ENCODE data around the gene PDK4.
"Not testable (repeated sequence)": the region's sequence is repeated elsewhere in the genome, so short reads cannot be mapped to it uniquely, and the experiment has no call there.

The PDK4 gene

GRCh38 chr7:95569720-95570119 lies 26.6 kb downstream of the PDK4 start:
- DNase-seq (ENCODE audit: low read depth): no peak

- DNase-seq (ENCODE audit: low read depth): no peak
These were observed 35.6 kb downstream of the PDK4 start for GRCh38 chr7:95560674-95561073.

DNA sequence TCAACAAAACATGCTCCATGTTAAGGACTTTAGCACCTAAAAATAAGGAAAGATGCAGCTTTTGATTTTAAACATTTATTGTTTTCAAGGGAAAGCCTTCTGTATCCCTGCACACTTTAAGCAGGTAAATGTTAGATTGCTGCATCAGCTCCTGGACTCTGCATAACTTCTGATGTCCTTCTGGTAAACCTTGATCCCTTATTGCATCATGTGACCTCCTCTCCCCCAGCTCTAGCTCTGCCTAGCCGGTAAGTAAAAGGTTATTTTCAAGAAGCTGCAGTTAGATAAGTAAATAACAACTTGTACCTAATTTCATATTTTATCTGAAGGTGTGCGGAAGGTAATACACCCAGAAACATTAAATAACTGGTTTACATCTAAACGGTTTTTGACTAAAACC lies 37.5 kb downstream of the PDK4 start:
- DNase-seq (ENCODE audit: low read depth): no peak

DNA sequence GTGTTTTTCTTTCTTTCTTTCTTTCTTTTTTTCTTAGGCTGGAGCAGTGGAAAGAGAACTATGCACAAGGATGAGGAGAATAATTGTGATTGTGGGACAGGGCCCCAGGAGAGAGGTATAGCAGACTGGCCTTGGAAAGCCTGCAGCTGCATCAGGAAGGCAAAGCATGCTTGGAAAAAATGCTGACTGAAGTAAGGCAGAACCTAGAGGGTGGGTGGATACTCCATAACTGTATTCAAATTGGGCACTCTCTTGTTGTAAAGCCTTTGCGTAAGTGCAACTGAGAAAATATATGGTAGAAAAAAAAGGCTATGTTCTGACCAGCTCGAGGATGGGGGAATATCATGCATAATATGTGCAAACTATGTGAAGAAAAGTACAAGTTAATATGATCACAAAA lies 39.5 kb downstream of the PDK4 start:
- no peak for DNase-seq (ENCODE audit: low read depth)

GRCh38 chr7:95553939-95554338 lies 42.4 kb downstream of the PDK4 start:
- DNase-seq (ENCODE audit: low read depth): no peak

- DNase-seq (ENCODE audit: low read depth): not testable (repeated sequence)
These were observed 44.0 kb downstream of the PDK4 start for GRCh38 chr7:95552010-95552926.

GRCh38 chr7:95550546-95550945 lies 45.8 kb downstream of the PDK4 start:
- no peak for DNase-seq (ENCODE audit: low read depth)

DNA sequence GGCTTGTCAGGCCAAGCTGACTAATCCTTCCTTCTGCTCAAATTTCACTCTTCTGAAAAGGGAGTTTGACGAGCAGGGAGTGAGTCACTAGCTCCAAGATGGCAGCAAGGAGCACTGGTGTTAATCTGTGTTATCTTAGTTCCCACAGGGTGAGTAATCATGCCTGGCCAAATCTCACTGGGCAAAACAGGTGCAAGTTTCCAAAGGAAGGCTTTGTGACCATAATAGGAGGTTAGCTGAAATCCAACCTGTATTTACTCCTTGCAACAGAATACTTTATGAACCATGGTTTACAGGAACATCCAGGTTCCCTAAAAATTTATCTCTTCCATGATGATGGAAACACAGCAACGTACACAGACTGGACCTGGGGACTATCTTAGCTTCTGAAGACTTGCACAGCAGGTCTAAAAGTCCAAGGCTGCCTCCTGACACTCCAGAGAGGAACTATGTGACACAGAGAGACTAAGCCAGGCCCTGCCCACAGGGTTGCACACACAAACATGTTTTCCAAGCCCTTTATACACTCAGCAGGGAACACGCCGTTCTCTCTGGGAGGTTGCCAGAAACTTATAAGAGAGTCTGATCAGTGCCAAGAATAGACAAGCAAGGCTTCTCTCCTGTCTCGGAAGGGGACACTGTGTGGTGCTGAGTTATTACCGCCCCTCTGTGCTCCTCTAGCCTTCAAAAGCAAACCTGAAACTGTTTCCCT lies 46.3 kb downstream of the PDK4 start:
- DNase-seq (ENCODE audit: low read depth): peak; percentile 27

DNA sequence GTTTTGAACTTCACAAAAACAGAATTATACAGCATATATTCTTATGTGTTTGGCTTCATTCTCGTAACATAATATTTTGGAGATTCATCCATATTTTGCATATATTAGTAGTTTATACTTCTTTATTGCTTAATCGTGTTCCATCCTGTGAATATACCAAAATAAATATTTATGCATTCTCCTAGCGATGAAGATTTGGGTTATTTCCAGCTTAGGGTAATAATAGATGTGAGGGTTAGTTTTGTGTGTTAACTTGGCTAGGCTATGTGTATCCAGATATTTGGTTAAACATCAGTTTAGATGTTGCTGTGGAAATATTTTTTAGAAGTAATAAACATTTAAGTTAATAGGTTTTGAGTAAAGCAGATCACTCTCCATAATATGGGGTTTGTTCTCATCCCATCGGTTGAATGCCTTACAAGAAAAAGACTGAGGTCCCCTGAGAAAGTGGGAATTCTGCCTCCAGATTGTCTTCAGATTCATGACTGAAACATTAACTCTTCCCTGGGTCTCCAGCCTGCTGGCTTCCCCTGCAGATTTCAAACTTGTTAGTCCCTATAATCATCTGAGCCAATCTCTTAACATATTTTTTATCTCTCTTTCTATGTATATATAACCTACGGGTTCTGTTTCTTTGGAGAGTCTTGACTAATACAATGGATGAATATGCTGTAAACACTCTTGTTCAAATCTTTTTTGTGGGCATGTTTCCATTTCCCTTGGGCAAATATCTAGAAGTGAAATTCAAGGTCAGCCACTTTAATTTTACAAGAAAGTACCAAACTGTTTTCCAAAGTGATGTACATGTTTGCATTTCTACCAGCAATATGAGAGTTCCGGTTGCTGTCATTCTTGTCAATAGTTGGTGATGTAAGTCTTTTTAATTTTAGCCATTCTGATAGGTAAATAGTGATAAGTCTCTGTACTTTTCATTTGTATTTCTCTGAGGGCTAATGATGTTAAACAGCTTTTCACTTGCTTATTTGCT lies 48.7 kb downstream of the PDK4 start:
- DNase-seq (ENCODE audit: low read depth): no peak

- DNase-seq (ENCODE audit: low read depth): no peak
These were observed 49.7 kb downstream of the PDK4 start for GRCh38 chr7:95546647-95547046.

GRCh38 chr7:95545673-95546072 lies 50.6 kb downstream of the PDK4 start:
- no peak for DNase-seq (ENCODE audit: low read depth)

- DNase-seq (ENCODE audit: low read depth): peak; percentile 48
These were observed 51.2 kb downstream of the PDK4 start for GRCh38 chr7:95545007-95545615.

GRCh38 chr7:95544171-95544570 lies 52.1 kb downstream of the PDK4 start:
- DNase-seq (ENCODE audit: low read depth): no peak

- no peak for DNase-seq (ENCODE audit: low read depth)
These were observed 53.0 kb downstream of the PDK4 start for GRCh38 chr7:95543312-95543711.

GRCh38 chr7:95540366-95540765 lies 56.0 kb downstream of the PDK4 start:
- no peak for DNase-seq (ENCODE audit: low read depth)

DNA sequence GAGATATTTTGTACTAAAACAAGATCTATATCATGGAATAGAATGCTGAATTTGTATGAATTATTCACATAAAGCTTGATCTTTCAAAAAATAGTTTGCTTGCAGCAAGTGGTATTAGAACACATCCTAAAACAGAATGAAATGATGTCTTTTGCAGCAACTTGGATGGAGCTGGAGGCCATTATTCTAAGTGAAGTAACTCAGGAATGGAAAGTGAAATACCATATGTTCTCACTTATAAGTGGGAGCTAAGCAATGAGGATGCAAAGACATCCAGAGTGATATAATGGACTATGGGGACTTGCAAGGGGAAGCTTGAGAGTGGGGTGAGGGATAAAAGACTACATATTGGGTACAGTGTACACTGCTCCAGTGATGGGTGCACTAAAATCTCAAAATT lies 56.9 kb downstream of the PDK4 start:
- no peak for DNase-seq (ENCODE audit: low read depth)

DNA sequence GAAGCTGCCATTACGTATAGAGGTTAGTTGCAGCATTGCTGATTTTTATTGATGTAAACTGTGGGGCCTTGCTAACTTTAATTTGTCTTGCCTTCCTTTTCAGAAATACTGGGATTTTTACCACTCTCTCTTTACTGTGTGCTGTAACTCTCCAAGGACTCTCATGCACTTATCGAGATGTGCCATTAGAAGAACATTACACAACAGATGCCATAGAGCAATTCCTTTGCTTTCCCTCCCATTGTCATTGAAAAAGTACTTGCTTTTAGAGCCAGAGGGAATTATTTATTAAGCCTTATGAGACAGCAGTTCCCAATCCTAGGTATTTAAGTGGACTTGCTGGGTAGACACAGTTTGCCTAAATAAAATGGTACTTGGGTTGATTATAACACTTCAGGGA lies 58.8 kb downstream of the PDK4 start:
- DNase-seq (ENCODE audit: low read depth): no peak

GRCh38 chr7:95536656-95537311 lies 59.5 kb downstream of the PDK4 start:
- DNase-seq (ENCODE audit: low read depth): no peak

DNA sequence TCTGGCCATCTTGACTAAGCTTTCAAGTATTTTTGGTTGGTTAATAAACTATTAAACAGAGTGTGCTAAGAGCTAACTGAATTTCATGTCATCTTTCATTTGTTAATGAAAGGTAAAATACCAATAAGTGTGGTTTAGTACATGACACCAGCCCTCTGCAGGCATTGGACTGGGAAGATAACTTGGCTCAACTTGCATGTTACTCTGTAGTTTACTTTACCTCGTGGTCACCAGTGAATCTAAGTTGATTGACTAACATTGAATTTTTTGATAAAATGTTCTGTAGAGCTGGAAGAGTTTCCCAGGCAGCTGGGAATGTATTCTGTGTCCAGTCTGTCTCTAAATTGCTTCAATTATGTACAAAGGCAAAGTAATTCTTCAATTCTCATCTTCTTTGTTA lies 60.7 kb downstream of the PDK4 start:
- DNase-seq (ENCODE audit: low read depth): no peak

DNA sequence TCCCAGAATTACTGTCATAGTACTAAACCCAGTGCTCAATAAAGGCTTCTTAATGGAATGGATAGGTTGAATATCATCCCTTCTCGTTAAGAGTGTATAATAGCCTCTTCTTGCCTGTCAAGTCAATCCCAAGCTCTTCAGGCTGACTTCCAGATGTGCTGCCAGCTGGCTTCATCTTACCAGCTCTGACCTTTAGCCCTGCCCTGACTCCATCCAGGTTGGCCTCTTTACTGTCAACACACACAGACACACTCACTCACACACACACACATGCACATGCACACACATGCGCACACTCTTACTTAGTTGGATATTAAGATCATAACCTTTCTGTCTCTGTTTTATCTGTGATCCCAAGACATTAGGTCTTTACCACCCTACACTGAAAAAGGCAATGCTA lies 61.5 kb downstream of the PDK4 start:
- DNase-seq (ENCODE audit: low read depth): no peak

Measured in GM04504 (cell line).